Stimulated activated CD8-positive, alpha-beta memory T cell treated with anti-CD3 and anti-CD28 coated beads, Interleukin-4, amount 100 ng/mL, for 24 hours (primary cell): ENCODE measurements around the gene YJEFN3.

Experiments used
- DNase-seq: peaks from one replicate; pipeline ENCODE4 v3.0.0-alpha.2; 2020; ENCODE audit warnings: low read depth

The YJEFN3 gene

GRCh38 chr19:19524053-19524452 lies 4.7 kb upstream of the YJEFN3 start:
- DNase-seq = no peak

- no peak for DNase-seq
Observed at GRCh38 chr19:19525611-19526380, 2.9 kb upstream of the YJEFN3 start.

DNA sequence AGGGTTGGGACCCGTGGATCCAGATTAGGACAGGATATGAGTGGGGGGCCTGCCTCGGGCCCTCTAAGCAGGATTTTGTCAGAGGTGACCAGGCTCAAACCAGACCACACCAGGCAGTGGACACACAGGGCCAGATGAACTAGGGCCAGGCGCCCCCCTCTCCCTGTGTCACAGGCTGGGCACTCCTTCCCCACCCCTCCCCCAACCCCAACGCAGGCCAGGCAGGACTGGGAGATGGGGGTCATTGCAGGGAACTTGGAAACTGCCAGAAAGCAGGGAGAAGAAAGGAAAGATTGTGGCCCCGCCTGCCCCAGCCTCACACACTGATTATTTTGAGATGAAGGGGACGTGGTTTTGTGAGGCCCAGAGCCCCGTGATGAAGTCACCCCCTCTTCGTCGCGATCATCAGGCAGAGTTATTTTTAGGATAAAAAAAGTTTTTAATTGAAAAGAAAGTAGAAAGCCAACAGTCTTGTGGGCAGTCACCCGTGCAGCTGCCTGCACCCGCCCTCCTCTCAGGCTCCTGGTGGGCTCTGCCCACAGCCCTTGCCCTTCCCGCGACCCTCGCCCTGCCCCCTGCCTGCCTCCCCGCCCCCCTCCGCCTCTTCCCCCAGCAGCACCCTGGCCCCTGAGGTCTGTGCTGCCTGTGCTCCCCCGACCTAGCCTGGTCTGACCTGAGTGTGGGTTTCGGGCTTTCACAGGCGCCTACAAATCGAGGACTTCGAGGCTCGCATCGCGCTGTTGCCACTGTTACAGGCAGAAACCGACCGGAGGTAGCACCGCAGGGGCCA lies 1.9 kb upstream of the YJEFN3 start:
- DNase-seq = no peak

GRCh38 chr19:19527371-19527656 lies 1.4 kb upstream of the YJEFN3 start:
- no peak for DNase-seq

GRCh38 chr19:19527674-19528625 lies 761 bp upstream of the YJEFN3 start:
- DNase-seq = no peak

- DNase-seq = no peak
Observed at GRCh38 chr19:19529783-19530422, 1.2 kb downstream of the YJEFN3 start.

GRCh38 chr19:19530423-19530804 lies 1.7 kb downstream of the YJEFN3 start:
- no peak for DNase-seq

DNA sequence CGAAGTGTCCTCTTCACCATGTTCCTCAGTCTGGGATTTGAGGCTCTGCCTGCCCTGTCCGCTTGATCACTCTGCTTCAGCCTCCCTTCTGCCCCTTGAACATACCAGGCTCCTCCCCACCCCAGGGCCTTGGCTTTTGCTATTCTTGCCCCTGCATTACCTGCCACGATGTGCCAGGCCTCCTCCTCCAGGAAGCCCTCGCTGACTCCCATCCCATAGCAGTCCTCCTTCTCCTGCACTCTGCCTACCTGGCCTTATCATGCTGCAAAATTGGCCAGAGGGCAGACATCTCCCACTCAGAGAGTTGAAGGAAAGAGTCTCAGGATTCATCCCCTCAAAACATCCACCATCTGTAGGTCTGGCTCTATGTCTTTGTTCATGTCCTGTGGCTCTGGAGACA lies 2.2 kb downstream of the YJEFN3 start:
- DNase-seq = no peak

- DNase-seq = peak; percentile 79
Observed at GRCh38 chr19:19531951-19532805, 3.5 kb downstream of the YJEFN3 start.

- DNase-seq = no peak
Observed at GRCh38 chr19:19532806-19533701, 4.3 kb downstream of the YJEFN3 start.

GRCh38 chr19:19533841-19534240 lies 5.1 kb downstream of the YJEFN3 start:
- no peak for DNase-seq

- DNase-seq = no peak
Observed at GRCh38 chr19:19534556-19535265, 6.0 kb downstream of the YJEFN3 start.

- no peak for DNase-seq
Observed at GRCh38 chr19:19535311-19536191, 6.8 kb downstream of the YJEFN3 start.

- DNase-seq = no peak
Observed at GRCh38 chr19:19537075-19538048, 8.7 kb downstream of the YJEFN3 start.

DNA sequence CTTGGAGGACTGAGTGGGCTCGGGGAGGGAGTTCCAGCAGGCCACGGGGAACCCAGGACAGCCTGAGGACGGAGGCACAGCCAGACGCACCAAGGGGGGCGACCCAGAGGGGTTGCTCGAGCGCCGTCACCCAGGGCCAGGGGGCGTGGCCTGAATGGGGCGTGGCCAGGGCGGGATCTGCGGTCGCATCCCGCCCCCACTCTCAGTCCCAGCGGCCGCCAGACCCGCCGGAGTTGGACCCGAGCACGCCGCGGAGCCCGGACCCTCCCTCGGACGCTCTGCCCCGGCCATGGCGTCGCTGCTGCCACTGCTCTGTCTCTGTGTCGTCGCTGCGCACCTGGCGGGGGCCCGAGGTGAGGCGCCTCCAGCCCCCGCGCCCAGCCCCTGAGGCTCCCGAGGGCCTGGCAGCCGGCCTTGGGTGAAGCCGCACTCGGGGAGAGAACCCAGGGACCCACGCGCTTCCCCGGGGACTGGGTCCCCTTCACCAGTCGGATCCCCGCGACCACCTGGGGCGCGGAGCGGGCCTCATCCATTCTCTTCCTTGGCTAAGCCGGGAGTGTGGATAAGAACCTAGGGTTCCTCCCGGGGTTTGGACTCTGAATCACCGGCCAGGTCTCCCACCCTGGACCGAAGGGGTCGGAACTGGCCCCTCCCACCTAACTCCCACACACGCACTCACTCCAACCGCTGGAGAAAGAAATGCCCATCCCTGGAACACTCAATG lies 9.5 kb downstream of the YJEFN3 start, which contains the start of gene CILP2:
Gene CILP2 (plus strand): TSS at position 205 of the 724 bp plus-strand sequence. CDS start 85 bp downstream, at position 290.
- no peak for DNase-seq

DNA sequence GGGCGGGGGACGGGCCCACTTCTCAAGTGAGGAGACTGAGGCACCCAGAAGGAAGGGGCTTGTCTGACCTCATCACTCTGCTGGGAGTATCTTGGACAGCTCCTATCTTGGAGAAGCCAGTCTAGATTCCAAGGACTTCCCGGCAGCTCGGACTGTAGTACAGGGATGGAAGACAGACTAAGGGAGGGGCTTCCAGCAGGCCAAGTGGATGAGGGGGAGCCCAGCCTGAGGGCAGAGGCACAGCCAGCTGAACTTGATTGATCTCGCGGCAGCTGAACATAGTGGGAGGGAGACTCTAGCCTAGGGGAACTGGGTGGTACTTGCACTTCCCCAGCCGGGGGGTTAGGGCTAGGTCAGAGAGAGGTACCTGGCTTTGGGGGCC lies 10.1 kb downstream of the YJEFN3 start:
- DNase-seq = no peak
